D721Med (cell line): Measurements from ENCODE around the gene CCDC30.
"Not testable (repeated sequence)": the region's sequence is repeated elsewhere in the genome, so short reads cannot be mapped to it uniquely, and the experiment has no call there.

Experiments used
- DNase-seq: peaks from one replicate; pipeline ENCODE4 v3.0.0; 2011; ENCODE audit warnings: low spot score; ENCODE audit not compliant: insufficient read length
- FAIRE-seq: peaks from 2 replicates; lab custom pipeline; 2011; peaks lifted over from hg19 to GRCh38; lab: Jason Lieb, UNC
- TF ChIP-seq, protein P1 (sequence below): IDR thresholded peaks from 2 replicates; pipeline ENCODE4 v1.5.1; 2012; ENCODE audit warnings: mild to moderate bottlenecking, control low read depth; ENCODE audit not compliant: insufficient read depth; ENCODE audit errors: missing control alignments

Gene CCDC30

GRCh38 chr1:42463921-42464320, 835 bp downstream of the CCDC30 start:
- TF ChIP-seq, protein P1, sequence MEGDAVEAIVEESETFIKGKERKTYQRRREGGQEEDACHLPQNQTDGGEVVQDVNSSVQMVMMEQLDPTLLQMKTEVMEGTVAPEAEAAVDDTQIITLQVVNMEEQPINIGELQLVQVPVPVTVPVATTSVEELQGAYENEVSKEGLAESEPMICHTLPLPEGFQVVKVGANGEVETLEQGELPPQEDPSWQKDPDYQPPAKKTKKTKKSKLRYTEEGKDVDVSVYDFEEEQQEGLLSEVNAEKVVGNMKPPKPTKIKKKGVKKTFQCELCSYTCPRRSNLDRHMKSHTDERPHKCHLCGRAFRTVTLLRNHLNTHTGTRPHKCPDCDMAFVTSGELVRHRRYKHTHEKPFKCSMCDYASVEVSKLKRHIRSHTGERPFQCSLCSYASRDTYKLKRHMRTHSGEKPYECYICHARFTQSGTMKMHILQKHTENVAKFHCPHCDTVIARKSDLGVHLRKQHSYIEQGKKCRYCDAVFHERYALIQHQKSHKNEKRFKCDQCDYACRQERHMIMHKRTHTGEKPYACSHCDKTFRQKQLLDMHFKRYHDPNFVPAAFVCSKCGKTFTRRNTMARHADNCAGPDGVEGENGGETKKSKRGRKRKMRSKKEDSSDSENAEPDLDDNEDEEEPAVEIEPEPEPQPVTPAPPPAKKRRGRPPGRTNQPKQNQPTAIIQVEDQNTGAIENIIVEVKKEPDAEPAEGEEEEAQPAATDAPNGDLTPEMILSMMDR = no peak
- DNase-seq = no peak
- FAIRE-seq = no peak

DNA sequence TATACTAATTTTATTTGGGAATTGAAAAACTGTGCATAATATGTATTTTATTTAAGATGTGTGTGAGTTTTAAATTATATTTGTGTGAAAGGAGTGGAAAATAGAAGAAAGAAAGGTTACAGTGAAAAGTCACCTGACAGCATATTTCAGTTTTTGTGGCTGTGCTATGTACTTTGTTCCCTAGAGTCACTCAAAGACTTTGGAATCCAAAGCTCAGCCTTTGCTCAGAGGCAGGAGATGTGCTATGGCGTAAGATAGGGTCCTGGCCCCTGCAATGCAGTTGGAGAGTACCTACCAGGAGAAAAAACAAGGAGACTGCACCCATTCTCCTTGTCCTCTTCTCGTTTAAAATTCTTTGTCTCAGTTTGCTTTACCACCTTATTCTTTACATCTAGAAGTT, 2.9 kb downstream of the CCDC30 start:
- DNase-seq = no peak
- FAIRE-seq = no peak
- TF ChIP-seq, protein P1 = no peak

GRCh38 chr1:42469727-42470126, 6.6 kb downstream of the CCDC30 start:
- TF ChIP-seq, protein P1 = no peak
- DNase-seq = no peak
- FAIRE-seq = no peak

GRCh38 chr1:42476605-42477004, 13.5 kb downstream of the CCDC30 start:
- DNase-seq = no peak
- TF ChIP-seq, protein P1 = no peak
- no peak for FAIRE-seq

DNA sequence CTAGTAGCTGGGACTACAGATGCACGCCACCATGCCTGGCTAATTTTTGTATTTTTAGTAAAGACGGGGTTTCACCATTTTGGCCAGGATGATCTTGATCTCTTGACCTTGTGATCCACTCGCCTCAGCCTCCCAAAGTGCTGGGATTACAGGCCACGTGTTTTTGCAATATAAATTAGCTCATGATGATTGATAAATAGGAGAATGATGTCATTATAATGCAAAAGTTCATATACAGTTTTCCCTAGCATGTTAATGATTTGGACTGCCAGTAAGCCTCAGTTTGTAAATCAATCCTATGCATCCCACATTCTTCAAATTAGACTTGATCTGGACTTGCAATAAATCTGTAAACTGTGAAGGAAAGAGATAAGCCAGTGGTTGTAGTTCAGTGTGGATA, 14.3 kb downstream of the CCDC30 start:
- not testable (repeated sequence) for DNase-seq, FAIRE-seq

- TF ChIP-seq, protein P1 = no peak
- FAIRE-seq (no peak), DNase-seq (no peak)
Observed at GRCh38 chr1:42477775-42478174, 14.7 kb downstream of the CCDC30 start.

- DNase-seq = no peak
- no peak for FAIRE-seq
- TF ChIP-seq, protein P1 = peak; percentile 8
Observed at GRCh38 chr1:42479621-42480020, 16.5 kb downstream of the CCDC30 start.

DNA sequence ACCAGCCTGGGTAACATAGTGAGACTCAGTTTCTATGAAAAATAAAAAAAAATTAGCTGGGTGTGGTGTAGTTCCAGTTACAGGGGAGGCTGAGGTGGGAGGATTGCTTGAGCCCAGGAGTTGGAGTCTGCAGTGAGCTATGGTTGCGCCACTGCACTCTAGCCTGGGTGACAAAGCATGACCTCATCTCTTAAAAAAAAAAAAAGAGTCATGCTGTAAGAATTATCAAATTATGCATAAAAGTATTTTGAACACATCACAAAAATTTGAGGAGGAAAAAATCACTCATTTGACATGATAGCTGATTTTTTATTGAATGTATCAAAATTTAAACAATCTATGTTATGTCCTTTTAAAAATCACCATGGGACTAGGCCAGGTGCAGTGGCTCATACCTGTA, 17.8 kb downstream of the CCDC30 start:
- DNase-seq (no peak), FAIRE-seq (no peak)
- TF ChIP-seq, protein P1 = no peak
